ENCODE measurements around the gene FGF19. TPM values are rescaled to one million over a fixed set of nuclear protein-coding genes. Genes with fewer than 3 reads are reported as not detected.

FGF19 gene
- total and polyA plus RNA-seq, 8 donors, result not detected

- WGBS, 5 donors, result 92 to 94% (median 93%) methylated on average over 11 of the region's 11 CpGs
- Histone ChIP-seq H3K36me3 (peaks cover 33 to 90% (median 80%) of the 10 kb centered on the region in 4 donors), H3K27ac (no peak overlapping the region), H3K9me3 (no peaks in the 10 kb centered on the region), H3K27me3 (no peaks in the 10 kb centered on the region), H3K4me3 (no peak overlapping the region), H3K4me1 (peaks cover 5 to 12% (median 10%) of the 10 kb centered on the region in 4 donors)
- DNase-seq, result no peak
- intact Hi-C loops (cut with DNase I; ENCODE audit: low total_unique reads), result no loop called here
- TF ChIP-seq POLR2AphosphoS5 (IDR thresholded peaks at IDR 0.05), result no peak
- no peak for TF ChIP-seq POLR2A (IDR thresholded peaks at IDR 0.05)
- TF ChIP-seq CTCF (IDR thresholded peaks at IDR 0.05), result no peak
- TF ChIP-seq EP300 (IDR thresholded peaks at IDR 0.05), result no peak
These were observed 38.2 kb downstream of the FGF19 start for GRCh38 chr11:69665669-69666068.

DNA sequence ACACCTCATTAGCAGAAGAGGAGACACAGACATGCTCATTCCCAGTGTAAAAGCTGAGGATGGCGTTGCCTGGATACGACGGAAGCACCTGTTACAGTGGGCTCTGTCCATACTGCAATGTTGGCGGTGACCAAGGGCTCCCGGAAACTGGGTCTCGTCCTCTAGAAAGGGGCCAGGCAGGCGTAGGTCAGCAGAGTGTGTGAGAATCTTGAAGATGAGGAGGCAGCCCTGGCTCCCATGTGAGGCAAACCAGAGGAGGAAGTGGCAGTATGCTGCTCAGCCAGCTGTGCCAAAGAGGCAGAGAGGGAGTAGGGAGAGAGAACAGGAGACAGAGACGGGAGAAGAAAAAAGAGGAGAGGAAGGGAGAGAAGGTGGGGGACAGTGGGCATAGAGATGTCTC is 38.9 kb downstream of the FGF19 start:
- DNase-seq, result no peak
- H3K27me3 ChIP-seq, result no peaks in the 10 kb centered on the region
- intact Hi-C loops (cut with DNase I; ENCODE audit: low total_unique reads), result no loop called here
- H3K4me3 ChIP-seq, result no peak overlapping the region
- 90 to 95% (median 92%) methylated on average over 8 of the region's 8 CpGs for WGBS, 5 donors
- TF ChIP-seq CTCF (IDR thresholded peaks at IDR 0.05) (no peak), POLR2AphosphoS5 (IDR thresholded peaks at IDR 0.05) (no peak), EP300 (IDR thresholded peaks at IDR 0.05) (no peak), POLR2A (IDR thresholded peaks at IDR 0.05) (no peak)
- H3K36me3 ChIP-seq, result peaks cover 33 to 83% (median 78%) of the 10 kb centered on the region in 4 donors
- peaks cover 1 to 4% (median 2%) of the 10 kb centered on the region in 4 donors for H3K4me1 ChIP-seq
- H3K9me3 ChIP-seq, result no peaks in the 10 kb centered on the region
- no peak overlapping the region for H3K27ac ChIP-seq

DNA sequence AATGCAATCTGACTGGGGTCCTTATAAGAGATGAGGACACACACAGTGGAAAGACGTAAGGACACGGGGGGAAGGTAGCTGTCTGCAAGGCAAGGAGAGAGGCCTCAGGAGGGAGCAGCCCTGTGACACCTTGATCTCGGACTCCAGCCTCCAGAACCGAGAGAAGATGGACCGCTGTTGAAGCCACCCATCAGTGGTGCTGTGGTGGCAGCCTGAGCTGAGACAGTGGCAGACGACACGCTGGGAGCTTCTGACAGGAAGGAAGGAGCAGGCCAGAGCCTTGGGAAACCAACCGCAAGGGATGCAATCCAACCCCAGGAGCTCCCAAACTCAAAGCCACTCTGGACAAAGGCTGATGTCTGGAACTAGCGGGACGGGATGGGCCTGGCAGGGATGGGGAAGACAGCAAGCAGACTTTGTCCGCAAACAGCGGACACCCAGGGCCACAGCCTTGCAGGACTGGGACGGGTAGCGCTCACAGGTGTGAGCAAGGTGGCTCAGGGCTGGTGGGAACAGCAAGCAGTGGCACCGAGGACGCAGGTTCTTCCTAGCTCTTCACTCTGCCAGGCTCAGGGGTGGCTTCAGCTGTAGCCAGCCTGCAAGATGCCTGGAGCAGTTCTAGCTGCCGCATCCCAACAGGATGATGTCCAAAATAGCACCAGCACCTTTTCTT is 39.6 kb downstream of the FGF19 start:
- Histone ChIP-seq H3K9me3 (no peaks in the 10 kb centered on the region), H3K4me1 (peaks cover 0 to 4% (median 0%) of the 10 kb centered on the region in 4 donors), H3K36me3 (peaks cover 33 to 76% (median 72%) of the 10 kb centered on the region in 4 donors), H3K27ac (no peak overlapping the region), H3K4me3 (no peak overlapping the region), H3K27me3 (no peaks in the 10 kb centered on the region)
- TF ChIP-seq CTCF (IDR thresholded peaks at IDR 0.05) (no peak), POLR2AphosphoS5 (IDR thresholded peaks at IDR 0.05) (no peak), POLR2A (IDR thresholded peaks at IDR 0.05) (no peak), EP300 (IDR thresholded peaks at IDR 0.05) (no peak)
- DNase-seq, result no peak
- WGBS, 5 donors, result 89 to 96% (median 93%) methylated on average over 16 to 17 of the region's 17 CpGs
- intact Hi-C loops (cut with DNase I; ENCODE audit: low total_unique reads), result no loop called here

DNA sequence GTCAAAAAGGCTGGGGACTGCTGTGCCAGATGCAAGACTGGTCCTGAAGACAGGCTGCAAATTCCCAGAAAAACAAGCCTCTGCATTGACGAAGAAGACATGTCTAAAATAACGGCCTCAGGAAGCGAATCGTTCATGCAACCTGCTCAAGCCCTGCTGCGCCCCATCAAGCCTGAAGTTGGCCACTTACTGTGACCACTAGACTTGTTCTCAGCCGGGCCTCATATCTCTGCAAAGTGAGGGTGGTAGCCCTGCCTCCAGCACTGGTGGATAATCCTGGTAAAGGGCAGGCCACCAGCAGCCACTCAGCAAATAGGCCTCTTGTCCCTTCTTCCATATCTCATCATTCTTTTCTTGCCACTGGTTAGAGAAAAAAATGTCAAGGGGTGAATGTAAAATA is 40.5 kb downstream of the FGF19 start:
- intact Hi-C loops (cut with DNase I; ENCODE audit: low total_unique reads), result no loop called here
- H3K36me3 ChIP-seq, result peaks cover 33 to 69% (median 65%) of the 10 kb centered on the region in 4 donors
- peaks cover 0 to 3% (median 0%) of the 10 kb centered on the region in 4 donors for H3K4me1 ChIP-seq

More for the DNA sequence above, 40.5 kb downstream of the FGF19 start:
- no peak overlapping the region for H3K27ac ChIP-seq
- 83 to 95% (median 88%) methylated on average over 6 of the region's 6 CpGs for WGBS, 5 donors
- no peaks in the 10 kb centered on the region for H3K27me3 ChIP-seq
- no peak for TF ChIP-seq EP300 (IDR thresholded peaks at IDR 0.05)
- no peak for TF ChIP-seq CTCF (IDR thresholded peaks at IDR 0.05)
- TF ChIP-seq POLR2A (IDR thresholded peaks at IDR 0.05), result no peak
- no peak for TF ChIP-seq POLR2AphosphoS5 (IDR thresholded peaks at IDR 0.05)
- no peak for DNase-seq
- H3K9me3 ChIP-seq, result no peaks in the 10 kb centered on the region
- H3K4me3 ChIP-seq, result no peak overlapping the region
